ENCODE data around the gene TCTN2. TPM values are rescaled to one million over a fixed set of nuclear protein-coding genes. Genes with fewer than 3 reads are reported as not detected.

Gene TCTN2
- total and polyA plus RNA-seq, 2 of the 4 experiments (the other 2 are of a cell fraction): 8.4 to 13.6 TPM

GRCh38 chr12:123696207-123696606 is 25.3 kb downstream of the TCTN2 start:
- H2AK9ac ChIP-seq (replicated peaks; ENCODE audit: low read depth, low read length, poor library complexity): no peak overlapping the region
- no peak overlapping the region for H3K56ac ChIP-seq (ENCODE audit: extremely low read depth, insufficient read depth, low read length)
- no peaks in the 10 kb centered on the region for H3K79me1 ChIP-seq (ENCODE audit: low read depth in 1 of 2, low read length in 2 of 2)
- no peak overlapping the region for H3K14ac ChIP-seq (replicated peaks; ENCODE audit: low read depth, low read length)
- H3K9me3 ChIP-seq (ENCODE audit: control insufficient read depth, insufficient read depth, low read length): no peaks in the 10 kb centered on the region
- H3K4me2 ChIP-seq (ENCODE audit: low read depth, low read length): no peak overlapping the region
- H3K4ac ChIP-seq (ENCODE audit: low read depth, low read length): no peak overlapping the region
- H3K4me3 ChIP-seq (ENCODE audit: insufficient read depth, low read depth, low read length): no peak overlapping the region
- H3K27me3 ChIP-seq (ENCODE audit: control insufficient read depth, insufficient read depth, low read length): no peaks in the 10 kb centered on the region
- no peak overlapping the region for H3K27ac ChIP-seq (ENCODE audit: insufficient read depth, low read length)
- BruUV-seq (replicated peaks): no TSS peak
- no peak overlapping the region for H4K91ac ChIP-seq (ENCODE audit: insufficient read depth, low read depth, low read length)
- no peak overlapping the region for H2BK15ac ChIP-seq (ENCODE audit: low read depth, low read length)
- TF ChIP-seq RCOR1 (IDR thresholded peaks at IDR 0.05; ENCODE audit: insufficient replicate concordance, low read length) (no peak), MAZ (IDR thresholded peaks at IDR 0.05; ENCODE audit: borderline replicate concordance, low read depth, low read length) (no peak), MAFK (IDR thresholded peaks at IDR 0.05; ENCODE audit: low read depth, low read length) (no peak), MXI1 (IDR thresholded peaks at IDR 0.05; ENCODE audit: borderline replicate concordance, low read depth, low read length) (no peak), BHLHE40 (IDR thresholded peaks at IDR 0.05; ENCODE audit: low read depth, low read length) (no peak), SMC3 (IDR thresholded peaks at IDR 0.05; ENCODE audit: low read depth, low read length) (no peak), ELK1 (IDR thresholded peaks at IDR 0.05; ENCODE audit: borderline replicate concordance, low read depth, low read length) (no peak), USF2 (IDR thresholded peaks at IDR 0.05; ENCODE audit: low read depth, low read length) (no peak), CEBPB (IDR thresholded peaks at IDR 0.05; ENCODE audit: low read depth, low read length) (no peak), FOS (IDR thresholded peaks at IDR 0.05; ENCODE audit: low read depth, low read length) (no peak), RFX5 (IDR thresholded peaks at IDR 0.05; ENCODE audit: low read depth, low read length) (no peak), POLR2A (IDR thresholded peaks at IDR 0.05; ENCODE audit: low read depth, low read length) (no peak), RAD21 (IDR thresholded peaks at IDR 0.05; ENCODE audit: low read length) (no peak), CHD1 (IDR thresholded peaks at IDR 0.05; ENCODE audit: low read depth, low read length) (no peak), NFE2L2 (IDR thresholded peaks at IDR 0.05; ENCODE audit: low read depth, low read length) (no peak), CTCF (conservative IDR thresholded peaks at IDR 0.05; ENCODE audit: low read depth, low read length) (no peak)
- H2BK5ac ChIP-seq (ENCODE audit: low read depth, low read length, poor library complexity, severe bottlenecking): no peak overlapping the region
- ChIA-PET POLR2A (ENCODE audit: unreplicated experiment) (no interaction called here), CTCF (interaction anchor here (1.1 kb wide), 1 partner anchor 9 kb away, joined by 7 read pairs; no protein-coding TSS in a partner anchor)
- dilution Hi-C loops (cut with HindIII; ENCODE audit: low sequenced_read_pairs, unreplicated experiment): no loop called here
- no peaks in the 10 kb centered on the region for H3K4me1 ChIP-seq (ENCODE audit: control insufficient read depth, insufficient read depth, low read length)
- in situ Hi-C loops (cut with MboI; ENCODE audit: low sequenced_read_pairs): no loop called here
- H3K18ac ChIP-seq (ENCODE audit: low read depth, low read length): no peak overlapping the region
- intact Hi-C loops (cut with micrococcal nuclease): no loop called here
- no peak for ATAC-seq (ENCODE audit: low read depth)
- no peak overlapping the region for H2BK120ac ChIP-seq (ENCODE audit: low read depth, low read length)
- no peak overlapping the region for H2AFZ ChIP-seq (replicated peaks; ENCODE audit: low read length, poor library complexity)
- H2BK20ac ChIP-seq (ENCODE audit: low read depth, low read length): no peak overlapping the region
- no CpG with 5 or more reads among the region's 8 CpGs for WGBS, 2 experiments (ENCODE audit: extremely low coverage in 2 of 2, insufficient read length in 1 of 2)
- H3K9me1 ChIP-seq (ENCODE audit: insufficient read depth, low read length): no peaks in the 10 kb centered on the region; the same call in 1 of the 2 replicates
- no peak overlapping the region for H3K23ac ChIP-seq (ENCODE audit: low read depth, low read length)
- no peak overlapping the region for H4K8ac ChIP-seq (ENCODE audit: low read depth in 2 of 2, low read length in 2 of 2)
- H4K20me1 ChIP-seq (ENCODE audit: insufficient read depth, low read length): no peaks in the 10 kb centered on the region
- H4K5ac ChIP-seq (ENCODE audit: low read depth, low read length): no peak overlapping the region
- H3K36me3 ChIP-seq (ENCODE audit: control insufficient read depth, insufficient read depth, low read length): peaks cover 17% of the 10 kb centered on the region
- H3K9ac ChIP-seq (ENCODE audit: low read depth, low read length): no peak overlapping the region
- H2AK5ac ChIP-seq (ENCODE audit: low read depth, low read length): no peak overlapping the region
- DNase-seq: no peak

Measured in IMR-90 (cell line).